ENCODE measurements around the gene DNAJB14. TPM values are rescaled to one million over a fixed set of nuclear protein-coding genes. Genes with fewer than 3 reads are reported as not detected.
"Not testable (repeated sequence)": the region's sequence is repeated elsewhere in the genome, so short reads cannot be mapped to it uniquely, and the experiment has no call there.

The DNAJB14 gene
- 16.8 TPM for polyA plus RNA-seq (ENCODE audit: insufficient read length)

DNA sequence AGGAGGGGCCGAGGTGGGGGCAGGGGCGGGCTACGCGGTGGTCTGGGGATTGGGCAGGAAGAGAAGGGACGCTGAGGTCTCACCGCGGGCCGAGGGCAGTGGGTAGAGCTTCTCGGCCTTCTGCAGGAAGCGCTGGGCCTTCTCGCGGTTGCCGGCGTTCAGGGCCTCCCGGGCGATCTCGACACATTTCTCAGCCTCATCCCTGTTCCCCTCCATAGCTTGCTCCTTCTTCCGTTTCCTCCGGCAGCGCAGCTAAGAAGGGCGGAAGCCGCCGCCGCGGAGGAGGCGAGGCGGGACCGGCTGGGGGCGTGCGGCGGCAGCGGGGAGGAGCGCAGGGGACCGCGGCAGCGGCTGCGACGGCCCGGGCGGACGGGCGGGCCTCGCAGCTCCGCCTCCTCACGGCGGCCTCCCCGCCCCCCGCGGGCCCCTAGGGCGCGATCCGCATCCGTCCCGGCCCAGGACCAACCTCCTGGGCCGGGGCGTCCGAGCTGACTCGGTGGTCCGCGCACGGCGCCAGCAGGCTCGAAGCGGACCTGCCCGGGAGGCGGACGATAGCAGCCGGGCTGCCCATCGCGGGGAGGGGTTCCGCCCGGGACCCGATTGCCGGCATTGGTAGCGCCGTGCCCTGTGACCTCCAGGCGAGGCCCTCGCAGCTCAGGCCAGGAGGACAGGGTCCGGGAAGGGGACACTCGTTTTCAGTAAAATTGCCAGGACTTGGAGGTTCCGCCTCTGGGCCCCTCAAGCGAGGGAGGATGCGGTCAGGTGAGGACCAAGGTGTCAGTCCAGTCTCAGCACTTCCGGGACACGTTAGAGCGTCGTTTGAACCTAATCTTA, at the start of gene DNAJB14:
Gene DNAJB14, minus strand, starts transcription at position 263 of the 834 bp plus-strand sequence. Its CDS starts 47 bp downstream, at position 216.
- peak; percentile 82 for DNase-seq

- no peak for DNase-seq
Measured at GRCh38 chr4:99991741-99992140, 45.3 kb upstream of the DNAJB14 start.

- DNase-seq, result no peak
Measured at GRCh38 chr4:99987681-99988080, 41.3 kb upstream of the DNAJB14 start.

- no peak for DNase-seq
Measured at GRCh38 chr4:99986792-99987191, 40.4 kb upstream of the DNAJB14 start.

- DNase-seq, result no peak
Measured at GRCh38 chr4:99983289-99983943, 37.0 kb upstream of the DNAJB14 start.

DNA sequence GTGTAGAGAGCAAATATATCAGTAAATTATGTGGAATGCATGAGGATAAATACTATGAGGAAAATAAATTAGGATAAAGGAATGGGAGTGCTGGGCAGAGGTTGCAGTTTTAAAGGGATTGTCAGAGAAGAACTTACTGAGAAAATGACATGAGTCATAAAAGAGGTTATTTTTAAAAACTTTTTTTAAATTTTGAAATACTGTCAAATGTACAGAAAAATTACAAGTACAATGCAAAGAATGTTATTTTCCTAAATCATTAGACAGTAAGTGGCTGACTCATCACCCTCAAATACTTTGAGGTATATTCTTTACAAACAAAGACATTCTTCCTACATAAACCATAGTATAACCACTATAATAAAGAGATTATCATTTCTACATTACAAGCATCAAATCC, 33.5 kb upstream of the DNAJB14 start:
- no peak for DNase-seq

- DNase-seq, result no peak
Measured at GRCh38 chr4:99971453-99972111, 25.2 kb upstream of the DNAJB14 start.

DNA sequence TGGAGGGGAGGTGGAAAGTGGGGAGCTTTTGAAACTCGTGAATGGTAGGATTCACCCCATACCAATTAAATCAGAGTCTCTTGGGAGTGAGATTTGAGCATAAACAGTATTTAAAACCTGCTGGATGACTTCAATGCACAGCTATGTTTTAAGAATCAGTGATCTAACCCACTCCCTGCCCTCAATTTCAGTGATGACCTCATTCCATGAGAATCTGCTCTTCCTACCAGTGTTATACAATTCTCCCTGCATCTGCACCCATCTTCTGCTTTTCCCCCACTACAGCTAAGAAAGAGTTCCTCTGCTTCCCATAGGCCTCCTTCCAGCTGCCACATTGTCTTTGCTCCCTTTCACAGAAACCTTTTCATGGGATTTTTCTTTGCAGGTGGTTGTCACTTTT, 21.9 kb upstream of the DNAJB14 start:
- DNase-seq, result no peak

- no peak for DNase-seq
Measured at GRCh38 chr4:99966692-99967091, 20.3 kb upstream of the DNAJB14 start.

- DNase-seq, result no peak
Measured at GRCh38 chr4:99965674-99966350, 19.4 kb upstream of the DNAJB14 start.

DNA sequence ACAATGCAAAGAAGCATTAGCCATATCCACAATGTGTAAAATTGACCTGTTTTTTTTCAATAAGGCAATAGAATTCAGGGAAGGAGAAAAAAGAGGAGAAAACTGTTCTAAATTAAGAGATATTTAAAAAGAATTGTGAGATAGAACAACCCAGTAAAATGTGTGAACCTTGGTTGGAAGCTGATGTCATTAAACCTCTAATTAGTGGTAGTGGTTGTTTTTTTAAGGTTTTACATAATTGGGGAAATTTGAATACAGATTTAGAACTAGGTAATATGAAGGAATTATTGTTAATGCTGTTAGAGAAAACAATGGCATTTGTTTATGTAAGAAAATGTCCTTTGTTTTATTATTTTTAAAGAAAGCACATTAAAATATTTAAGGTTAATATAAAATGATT, 18.8 kb upstream of the DNAJB14 start:
- no peak for DNase-seq

DNA sequence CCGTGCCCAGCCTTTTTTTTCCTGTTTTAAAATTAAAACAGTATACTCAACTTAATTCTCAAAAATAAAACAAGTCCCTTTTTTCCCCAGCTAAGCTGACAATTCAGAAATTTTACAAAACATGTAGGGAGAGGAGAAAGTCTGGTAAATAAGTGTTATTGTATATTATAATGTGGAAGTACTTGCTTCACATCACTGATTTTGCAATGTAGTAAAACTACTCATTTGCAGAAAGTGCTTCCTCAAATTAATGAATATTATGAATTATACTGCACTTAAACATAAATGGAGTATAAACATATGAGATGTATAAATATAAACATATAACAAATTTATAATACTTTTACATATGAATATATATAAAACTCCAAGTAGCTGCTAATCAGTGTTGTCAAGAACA, 15.3 kb upstream of the DNAJB14 start:
- DNase-seq, result no peak

- no peak for DNase-seq
Measured at GRCh38 chr4:99960648-99961047, 14.2 kb upstream of the DNAJB14 start.

- not testable (repeated sequence) for DNase-seq
Measured at GRCh38 chr4:99958207-99958606, 11.8 kb upstream of the DNAJB14 start.

- no peak for DNase-seq
Measured at GRCh38 chr4:99950913-99951254, 4.5 kb upstream of the DNAJB14 start.

- peak; percentile 97 for DNase-seq
Measured at GRCh38 chr4:99949999-99950912, 3.8 kb upstream of the DNAJB14 start, which contains the start of gene H2AZ1. Gene H2AZ1 (minus strand): TSS chr4:99950275. CDS start chr4:99950170, 105 bp downstream.

DNA sequence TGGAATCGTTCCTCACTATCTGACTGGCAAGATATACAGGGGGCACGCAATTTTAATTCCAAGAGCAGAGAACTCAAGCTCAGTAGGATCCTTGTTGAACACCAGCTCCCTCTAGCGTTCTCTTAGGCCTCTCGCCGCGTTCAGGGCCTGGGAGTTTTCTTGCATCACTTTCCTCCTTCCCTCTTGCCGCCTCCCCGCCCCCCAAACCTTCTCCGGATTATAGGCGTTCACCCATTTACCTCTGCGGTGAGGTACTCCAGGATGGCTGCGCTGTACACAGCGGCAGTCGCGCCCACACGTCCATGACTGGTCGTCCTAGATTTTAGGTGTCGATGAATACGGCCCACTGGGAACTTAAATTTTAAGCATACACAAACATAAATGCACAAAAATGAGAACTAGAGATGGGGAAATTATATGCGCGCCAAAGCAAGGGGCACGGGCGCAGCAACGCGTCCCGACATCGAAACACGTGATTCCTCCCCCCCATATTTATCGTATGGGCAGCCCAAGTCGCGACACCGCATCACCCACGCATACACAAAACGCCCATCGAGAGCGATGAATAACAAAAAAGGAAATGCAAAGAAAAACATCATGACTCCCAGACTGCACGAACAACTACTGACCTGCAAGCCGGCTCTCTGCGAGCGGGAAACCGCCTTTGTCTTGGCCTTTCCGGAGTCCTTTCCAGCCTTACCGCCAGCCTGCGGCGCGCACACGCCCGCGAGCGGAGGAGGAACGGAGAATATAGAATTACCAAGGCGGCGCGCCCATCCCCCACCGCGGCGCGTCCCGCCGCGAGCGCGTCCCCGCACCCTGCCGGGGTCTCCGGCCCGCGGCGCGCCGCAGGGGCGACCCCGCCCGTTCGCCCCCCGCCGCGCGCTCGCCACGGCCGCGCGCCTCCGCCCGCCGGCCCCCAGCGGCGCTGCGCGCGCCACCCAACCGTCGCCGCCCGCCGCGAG, 2.9 kb upstream of the DNAJB14 start:
- DNase-seq, result peak; percentile 89

DNA sequence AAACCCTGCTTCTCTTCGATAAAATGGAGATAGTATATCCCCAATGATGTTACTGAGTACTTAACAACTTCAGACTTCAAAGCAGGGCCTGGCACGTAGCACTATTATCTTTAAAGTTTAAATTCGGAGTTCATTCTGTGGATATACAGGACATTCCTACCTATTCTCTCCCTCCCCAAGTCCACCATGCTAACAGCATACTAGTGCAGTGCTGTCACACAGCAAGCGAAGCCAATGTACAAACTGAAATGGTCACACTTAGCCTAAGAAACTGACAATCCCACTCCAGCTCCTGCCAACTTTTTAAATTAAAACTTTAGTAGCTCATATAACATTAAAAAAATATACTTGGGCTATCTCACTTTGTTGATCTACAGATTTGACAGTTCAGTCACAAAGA, 1.2 kb upstream of the DNAJB14 start:
- DNase-seq, result no peak

GRCh38 chr4:99947190-99947578, 766 bp upstream of the DNAJB14 start:
- DNase-seq, result no peak

DNA sequence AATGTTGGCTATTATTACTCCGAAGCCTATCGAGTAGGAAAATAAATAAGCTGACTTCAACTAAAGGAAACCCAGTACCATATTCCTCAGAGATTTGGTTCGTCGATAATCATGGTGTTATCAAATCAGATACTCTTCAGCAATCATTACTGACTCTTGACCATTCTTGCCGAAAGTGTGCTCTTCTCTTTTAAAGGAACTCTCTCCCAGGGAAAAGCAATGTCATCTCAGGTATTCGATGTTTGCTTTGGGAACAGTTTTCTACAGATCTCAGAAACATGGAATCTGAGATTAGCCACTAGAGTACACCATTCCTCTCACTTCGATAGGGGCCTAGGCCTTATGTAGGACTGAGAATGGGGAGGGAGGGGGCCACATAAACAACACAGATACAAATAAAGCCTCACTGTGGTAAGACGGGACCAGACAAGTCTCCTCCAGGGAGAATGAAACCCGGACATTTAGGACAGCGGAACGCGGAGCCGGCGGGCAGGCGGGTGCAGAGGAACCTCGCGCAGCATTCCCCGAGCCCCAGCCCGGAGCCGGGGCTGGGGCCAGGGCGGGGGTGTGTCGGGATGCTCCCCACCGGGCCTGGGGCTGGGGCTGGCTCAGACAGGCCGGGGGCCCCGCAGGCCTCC, 581 bp downstream of the DNAJB14 start:
- DNase-seq, result peak; percentile 44
